ENCODE data around the gene TUBGCP5.

Gene TUBGCP5

DNA sequence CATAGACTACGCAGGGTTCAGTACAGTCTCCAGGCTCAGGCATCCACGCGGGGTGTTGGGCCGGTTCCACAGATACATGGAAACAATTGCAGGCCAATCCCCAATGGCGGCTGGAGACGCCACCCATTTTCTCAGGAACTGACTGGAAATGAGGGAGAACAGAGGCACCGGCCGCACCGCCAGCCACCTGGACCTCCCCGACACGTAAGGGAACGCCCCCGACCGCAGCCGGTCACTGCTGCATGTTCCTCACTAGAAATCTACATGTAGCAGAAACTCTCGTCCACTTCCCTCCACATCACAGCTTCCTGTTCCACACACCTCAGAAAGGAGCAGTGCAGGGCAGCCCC, 88.4 kb downstream of the TUBGCP5 start:
- DNase-seq: no peak

DNA sequence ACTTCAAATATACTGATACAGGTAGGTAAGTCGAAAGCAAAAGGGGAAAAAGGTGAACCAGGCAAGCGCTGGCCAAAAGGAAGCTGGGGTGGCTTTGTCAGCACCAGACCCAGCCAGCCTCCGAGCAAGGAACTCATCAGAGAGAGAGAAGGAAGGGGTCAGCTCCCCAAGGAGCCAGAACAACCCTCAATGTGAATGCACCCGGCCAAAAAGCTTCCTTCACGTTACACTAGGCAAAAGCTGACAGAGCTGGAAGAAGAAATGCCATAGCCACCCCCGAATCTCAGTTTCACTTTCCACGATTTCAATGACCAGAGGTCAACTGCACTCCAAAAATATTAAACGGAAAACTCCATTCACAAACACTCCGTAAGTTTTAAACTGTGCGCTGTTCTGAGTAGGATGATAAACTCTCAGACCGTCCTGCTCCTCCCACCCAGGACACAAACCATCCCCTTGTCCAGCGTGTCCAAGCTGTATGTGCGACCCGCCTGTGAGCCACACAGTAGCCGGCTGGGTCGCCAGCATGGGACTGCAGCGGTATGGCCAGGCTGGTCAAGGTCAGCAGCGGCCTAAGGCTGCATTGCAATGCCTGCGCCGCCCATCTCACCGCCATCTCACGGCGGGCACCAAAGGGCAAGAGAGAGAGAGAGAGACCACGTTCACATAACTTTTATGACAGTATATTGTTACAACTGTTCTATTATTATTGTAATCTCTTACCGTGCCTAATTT, 88.9 kb downstream of the TUBGCP5 start:
- no peak for DNase-seq
